GM12874 (cell line): ENCODE data around the gene NT5C3B.

Experiments
- CTCF ChIP-seq: IDR thresholded peaks from 2 replicates; pipeline ENCODE4 v1.5.1; 2011; ENCODE audit warnings: low read depth, mild to moderate bottlenecking, control low read depth, low read length, moderate library complexity; ENCODE audit not compliant: insufficient read depth

Gene NT5C3B

GRCh38 chr17:41870097-41870496 lies 34.1 kb upstream of the NT5C3B start:
- TF ChIP-seq CTCF: no peak

GRCh38 chr17:41869426-41869825 lies 33.4 kb upstream of the NT5C3B start:
- no peak for TF ChIP-seq CTCF

GRCh38 chr17:41868568-41868967 lies 32.5 kb upstream of the NT5C3B start:
- TF ChIP-seq CTCF: no peak

- TF ChIP-seq CTCF: no peak
Measured at GRCh38 chr17:41865596-41865893, 29.5 kb upstream of the NT5C3B start.

GRCh38 chr17:41864836-41865595 lies 29.0 kb upstream of the NT5C3B start, which contains the start of gene KLHL11:
TSS of gene KLHL11 (minus strand) at chr17:41865423. CDS start at chr17:41865370, 53 bp downstream.
- no peak for TF ChIP-seq CTCF

GRCh38 chr17:41864498-41864835 lies 28.4 kb upstream of the NT5C3B start:
- no peak for TF ChIP-seq CTCF

GRCh38 chr17:41863074-41863848 lies 27.2 kb upstream of the NT5C3B start:
- TF ChIP-seq CTCF: no peak
